ENCODE data around the gene NDUFB4.

Gene NDUFB4

GRCh38 chr3:120557115-120557514, 39.0 kb upstream of the NDUFB4 start:
- no peak for DNase-seq (ENCODE audit: low read depth)
- no peak overlapping the region for H3K4me3 ChIP-seq (ENCODE audit: low read depth, low read length)
- TF ChIP-seq CTCF (IDR thresholded peaks at IDR 0.05; ENCODE audit: low read depth, low read length, missing control alignments), result no peak
- in situ Hi-C loops (cut with HindIII; ENCODE audit: low sequenced_read_pairs), result loop anchor here (5.0 kb wide), 1 partner anchor 55 kb away; no protein-coding TSS in a partner anchor

GRCh38 chr3:120558771-120559241, 37.3 kb upstream of the NDUFB4 start:
- TF ChIP-seq CTCF (IDR thresholded peaks at IDR 0.05; ENCODE audit: low read depth, low read length, missing control alignments), result peak; percentile 90
- DNase-seq (ENCODE audit: low read depth), result peak; percentile 81
- H3K4me3 ChIP-seq (ENCODE audit: low read depth, low read length), result peak overlapping the region; percentile 41

GRCh38 chr3:120559242-120560061, 36.7 kb upstream of the NDUFB4 start:
- in situ Hi-C loops (cut with HindIII; ENCODE audit: low sequenced_read_pairs), result loop anchor here (5.0 kb wide), 1 partner anchor 57 kb away; no protein-coding TSS in a partner anchor
- DNase-seq (ENCODE audit: low read depth), result no peak
- no peak for TF ChIP-seq CTCF (IDR thresholded peaks at IDR 0.05; ENCODE audit: low read depth, low read length, missing control alignments)
- H3K4me3 ChIP-seq (ENCODE audit: low read depth, low read length), result peak overlapping the region; percentile 41

More at GRCh38 chr3:120558771-120559241, 37.3 kb upstream of the NDUFB4 start:
- in situ Hi-C loops (cut with HindIII; ENCODE audit: low sequenced_read_pairs), result loop anchor here (5.0 kb wide), 1 partner anchor 57 kb away; no protein-coding TSS in a partner anchor

- DNase-seq (ENCODE audit: low read depth), result no peak
- in situ Hi-C loops (cut with HindIII; ENCODE audit: low sequenced_read_pairs), result no loop called here
- no peak for TF ChIP-seq CTCF (IDR thresholded peaks at IDR 0.05; ENCODE audit: low read depth, low read length, missing control alignments)
- no peak overlapping the region for H3K4me3 ChIP-seq (ENCODE audit: low read depth, low read length)
Observed at GRCh38 chr3:120560304-120561250, 35.6 kb upstream of the NDUFB4 start.

GRCh38 chr3:120561251-120562045, 34.7 kb upstream of the NDUFB4 start:
- peak; percentile 86 for TF ChIP-seq CTCF (IDR thresholded peaks at IDR 0.05; ENCODE audit: low read depth, low read length, missing control alignments)
- DNase-seq (ENCODE audit: low read depth), result peak; percentile 46
- no peak overlapping the region for H3K4me3 ChIP-seq (ENCODE audit: low read depth, low read length)
- in situ Hi-C loops (cut with HindIII; ENCODE audit: low sequenced_read_pairs), result no loop called here
